ENCODE measurements around the gene SIGLEC11. TPM values are rescaled to one million over a fixed set of nuclear protein-coding genes. Genes with fewer than 3 reads are reported as not detected.
"Not testable (repeated sequence)": the region's sequence is repeated elsewhere in the genome, so short reads cannot be mapped to it uniquely, and the experiment has no call there.

The SIGLEC11 gene
- total and polyA plus RNA-seq, 2 donors from 2014 or later = 1.2 to 1.5 TPM

GRCh38 chr19:49946415-49946814 is 14.6 kb downstream of the SIGLEC11 start:
- no peaks in the 10 kb centered on the region for H3K4me1 ChIP-seq (ENCODE audit: control insufficient read depth in 2 of 3, insufficient read depth in 2 of 3, low read depth in 1 of 3, low read length in 3 of 3)
- DNase-seq (no peak), FAIRE-seq (no peak)
- intact Hi-C loops (cut with DNase I) = no loop called here
- TF ChIP-seq CTCF (IDR thresholded peaks at IDR 0.05; ENCODE audit: borderline replicate concordance, extremely low read depth, insufficient read depth) = no peak
- H3K4me3 ChIP-seq (ENCODE audit: low read length in 3 of 3) = no peak overlapping the region
- H3K9ac ChIP-seq (ENCODE audit: low read length in 3 of 3) = no peak overlapping the region
- H3K36me3 ChIP-seq (ENCODE audit: control insufficient read depth in 2 of 3, insufficient read depth in 3 of 3, low read length in 3 of 3) = no peaks in the 10 kb centered on the region
- no peaks in the 10 kb centered on the region for H3K9me3 ChIP-seq (ENCODE audit: control insufficient read depth in 2 of 3, insufficient read depth in 1 of 3, low read length in 3 of 3)
- no peak overlapping the region for H3K27ac ChIP-seq (ENCODE audit: low read depth in 2 of 2, low read length in 2 of 2)
- no peaks in the 10 kb centered on the region for H3K27me3 ChIP-seq (ENCODE audit: control insufficient read depth, insufficient read depth, low read length)

- intact Hi-C loops (cut with DNase I); H3K9me3 ChIP-seq (ENCODE audit: control insufficient read depth in 2 of 3, insufficient read depth in 1 of 3, low read length in 3 of 3); H3K9ac ChIP-seq (ENCODE audit: low read length in 3 of 3); H3K27ac ChIP-seq (ENCODE audit: low read depth in 2 of 2, low read length in 2 of 2); H3K4me1 ChIP-seq (ENCODE audit: control insufficient read depth in 2 of 3, insufficient read depth in 2 of 3, low read depth in 1 of 3, low read length in 3 of 3); H3K4me3 ChIP-seq (ENCODE audit: low read length in 3 of 3); H3K27me3 ChIP-seq (ENCODE audit: control insufficient read depth, insufficient read depth, low read length); DNase-seq; FAIRE-seq; H3K36me3 ChIP-seq (ENCODE audit: control insufficient read depth in 2 of 3, insufficient read depth in 3 of 3, low read length in 3 of 3): not testable (repeated sequence)
Observed at GRCh38 chr19:49944567-49944966, 16.4 kb downstream of the SIGLEC11 start.

- Histone ChIP-seq H3K4me1 (ENCODE audit: control insufficient read depth in 2 of 3, insufficient read depth in 2 of 3, low read depth in 1 of 3, low read length in 3 of 3) (peaks cover 0 to 3% (median 0%) of the 10 kb centered on the region in 3 donors), H3K9me3 (ENCODE audit: control insufficient read depth in 2 of 3, insufficient read depth in 1 of 3, low read length in 3 of 3) (no peaks in the 10 kb centered on the region), H3K27ac (ENCODE audit: low read depth in 2 of 2, low read length in 2 of 2) (no peak overlapping the region), H3K27me3 (ENCODE audit: control insufficient read depth, insufficient read depth, low read length) (no peaks in the 10 kb centered on the region), H3K36me3 (ENCODE audit: control insufficient read depth in 2 of 3, insufficient read depth in 3 of 3, low read length in 3 of 3) (no peaks in the 10 kb centered on the region), H3K4me3 (ENCODE audit: low read length in 3 of 3) (no peak overlapping the region), H3K9ac (ENCODE audit: low read length in 3 of 3) (no peak overlapping the region)
- FAIRE-seq (no peak), DNase-seq (no peak)
- intact Hi-C loops (cut with DNase I) = no loop called here
- TF ChIP-seq CTCF (IDR thresholded peaks at IDR 0.05; ENCODE audit: borderline replicate concordance, extremely low read depth, insufficient read depth) = no peak
Observed at GRCh38 chr19:49940482-49940791, 20.5 kb downstream of the SIGLEC11 start.

- intact Hi-C loops (cut with DNase I) = loop anchor here (5.0 kb wide), 1 partner anchor 47 kb away; no protein-coding TSS in a partner anchor
- Histone ChIP-seq H3K27ac (ENCODE audit: low read depth in 2 of 2, low read length in 2 of 2) (no peak overlapping the region), H3K4me1 (ENCODE audit: control insufficient read depth in 2 of 3, insufficient read depth in 2 of 3, low read depth in 1 of 3, low read length in 3 of 3) (peaks cover 0 to 3% (median 0%) of the 10 kb centered on the region in 3 donors), H3K36me3 (ENCODE audit: control insufficient read depth in 2 of 3, insufficient read depth in 3 of 3, low read length in 3 of 3) (no peaks in the 10 kb centered on the region), H3K27me3 (ENCODE audit: control insufficient read depth, insufficient read depth, low read length) (no peaks in the 10 kb centered on the region), H3K9ac (ENCODE audit: low read length in 3 of 3) (no peak overlapping the region), H3K9me3 (ENCODE audit: control insufficient read depth in 2 of 3, insufficient read depth in 1 of 3, low read length in 3 of 3) (no peaks in the 10 kb centered on the region), H3K4me3 (ENCODE audit: low read length in 3 of 3) (no peak overlapping the region)
- FAIRE-seq (no peak), DNase-seq (peak in 1 of 5 donors; percentile 38)
- peak; percentile 5 for TF ChIP-seq CTCF (IDR thresholded peaks at IDR 0.05; ENCODE audit: borderline replicate concordance, extremely low read depth, insufficient read depth)
Observed at GRCh38 chr19:49939721-49940481, 21.1 kb downstream of the SIGLEC11 start.
